Ovary (tissue), 10 donors: Measurements from ENCODE around the gene KDM2A. TPM values are rescaled to one million over a fixed set of nuclear protein-coding genes. Genes with fewer than 3 reads are reported as not detected.

Source experiments
- DNase-seq, 5 donors: peaks; one replicate each; pipeline ENCODE4 v3.0.0-alpha.2; 2019 to 2020
- H3K27ac ChIP-seq, 2 donors: fragments of 200-600 bp; one replicate each; pipeline versions ENCODE4 v1.5.1 to v1.8.0; 2019 to 2022
- H3K27me3 ChIP-seq: fragments of 200-600 bp; one replicate; pipeline ENCODE4 v1.8.0; 2022
- H3K36me3 ChIP-seq: fragments of 200-600 bp; sonication (generic); one replicate; pipeline ENCODE4 v1.5.1; 2019
- H3K4me1 ChIP-seq: one replicate; pipeline ENCODE4 v1.8.1; 2013; ENCODE audit warnings: mild to moderate bottlenecking, moderate library complexity; ENCODE audit not compliant: insufficient read depth
- H3K4me3 ChIP-seq: fragments of 200-600 bp; sonication (generic); one replicate; pipeline ENCODE4 v1.5.1; 2017
- H3K9me3 ChIP-seq, 2 donors: fragments of 200-600 bp in 1 of 2; sonication (generic) in 1 of 2; one replicate each; pipeline versions ENCODE4 v1.5.1 to v1.8.1; 2013 to 2019; ENCODE audit warnings: mild to moderate bottlenecking in 1 of 2, moderate library complexity in 1 of 2
- EP300 ChIP-seq: sonication (generic); formaldehyde crosslinking; IDR thresholded peaks from one replicate; pipeline ENCODE4 v1.6.1; 2017; ENCODE audit warnings: antibody characterized with exemption
- POLR2A ChIP-seq: fragments of 450-650 bp; IDR thresholded peaks from one replicate; pipeline ENCODE4 v1.6.1; 2017; ENCODE audit warnings: antibody characterized with exemption, mild to moderate bottlenecking, moderate library complexity
- WGBS, 3 donors: extraction: QIAGEN DNeasy Blood & Tissue Kit in 1 of 3; methylation state at CpG; one replicate each; pipeline versions ENCODE4 v1.1.5 to v1.1.7; 2013 to 2017; 5-methylcytosine and 5-hydroxymethylcytosine counted together
- intact Hi-C, 4 donors: fragments of 100-400 bp; cut with DNase I; formaldehyde crosslinking; loops; one replicate each; pipeline versions ENCODE4 v1.11.0 to v1.15.1; 2022 to 2023
- long read RNA-seq, 3 donors: library from polyadenylated mRNA in 2 of 3; unstranded in 2 of 3; transcript quantifications; one replicate each; pipeline ENCODE4 v2.0.0 and lab custom pipeline, GENCODE V29; 2021 to 2026
- polyA plus RNA-seq, 2 donors: library from polyadenylated mRNA; stranded (reverse); fragments of 200-250 nt in 1 of 2; fragments of 350-450 nt in 1 of 2; fragmentation: Illumina TruSeq in 1 of 2; extraction: RNeasy Lipid Tissue Mini Kit (QIAGEN cat#74804) in 1 of 2; gene quantifications; one replicate each; pipeline ENCODE4 v1.2.3, GENCODE V29; 2013 to 2014
- total RNA-seq, 7 donors: library from RNA; depleted of rRNA in 2 of 7; stranded (reverse); fragments of >200 nt in 2 of 7; fragmentation: NEBNext Ultra II Directional in 3 of 7; extraction: Animal tissue kit (Norgen Biotek cat#: 25700) in 3 of 7; gene quantifications; one replicate each; pipeline versions ENCODE4 v1.1.0 to v1.2.4, GENCODE V29; 2016 to 2023
- TF ChIP-seq, protein P1 (sequence below), 3 donors: fragments of 450-650 bp in 2 of 3; fragments of 200-600 bp in 1 of 3; IDR thresholded peaks; one replicate each; pipeline versions ENCODE4 v1.5.1 to v1.8.0; 2016 to 2022; ENCODE audit warnings: antibody characterized with exemption in 3 of 3, mild to moderate bottlenecking in 1 of 3
- donor health status: DM: no; HTN: no; CAD: no; lungs with moderate emphysema.
- donor health status: DM: no; HTN: no; CAD: no.
- donor health status: Bipolar disorder and iron deficiency.
- donor health status: DM: yes; HTN: yes; CAD: no.
- donor health status: DM: no; HTN: no; CAD: no.
- donor health status: DM: yes; HTN: yes; CAD: no.

KDM2A gene
- total RNA-seq = 10 to 100 TPM; 33.5 to 76.9 (median 59.9) TPM
- 10 to 100 TPM; 34.1 to 53.0 TPM for polyA plus RNA-seq
- long read RNA-seq, donor 1, partial matches to known transcripts = 2 of 20 reads
- long read RNA-seq, donor 1, other reads (novel, unspliced or antisense) = 17 of 20 reads
- long read RNA-seq, donor 2, full-length matches to known transcripts = 15 of 122 reads
- long read RNA-seq, donor 2, partial matches to known transcripts = 107 of 122 reads
- long read RNA-seq, donor 2, other reads (novel, unspliced or antisense) = 0 of 122 reads
- long read RNA-seq, donor 3, full-length matches to known transcripts = 8 of 27 reads
- long read RNA-seq, donor 3, partial matches to known transcripts = 6 of 27 reads
- long read RNA-seq, donor 3, other reads (novel, unspliced or antisense) = 13 of 27 reads

DNA sequence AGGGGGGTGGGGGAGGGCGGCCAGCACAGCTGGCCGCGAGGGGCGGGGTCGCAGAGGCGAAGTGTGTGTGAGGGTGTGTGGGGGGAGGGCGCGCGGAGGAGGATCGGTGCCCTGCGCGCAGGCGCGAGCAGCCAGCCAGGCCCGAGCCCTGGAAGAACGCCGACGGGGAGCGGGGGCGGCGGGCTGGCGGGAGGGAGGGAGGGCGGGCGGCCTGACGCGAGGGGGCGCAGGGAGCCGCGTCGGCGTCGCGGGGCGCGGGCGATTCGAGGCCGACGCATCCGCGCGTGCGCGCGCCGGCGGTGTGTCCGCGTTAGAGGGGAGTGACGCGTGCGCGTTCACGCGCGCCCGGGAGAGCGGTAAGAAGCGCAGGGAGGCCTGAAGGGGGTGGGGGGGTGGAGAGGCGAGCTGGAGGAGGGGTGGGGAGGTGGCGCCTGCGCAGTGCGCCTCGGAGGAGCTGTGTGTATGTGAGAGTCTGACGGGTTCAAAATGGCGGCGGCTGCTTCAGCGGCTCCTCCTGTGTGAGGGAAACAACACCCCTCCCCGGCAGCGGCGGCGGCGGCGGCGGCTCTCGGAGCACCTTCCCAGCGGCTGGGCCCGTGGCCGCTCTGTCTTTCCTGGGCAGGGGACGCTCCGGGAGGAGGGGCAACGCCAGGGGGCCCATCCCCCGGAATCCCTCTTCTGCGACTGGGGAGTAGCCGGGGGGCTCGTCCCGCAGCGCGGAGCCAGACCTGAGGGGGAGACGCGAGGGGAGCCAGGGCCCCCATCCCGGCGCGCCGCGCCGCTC, at the start of gene KDM2A:
Gene KDM2A, plus strand, starts transcription at position 463 of the 784 bp plus-strand sequence. CDS start 2,054 bp downstream, outside the sequence.
- Histone ChIP-seq H3K27ac (peak within 1 kb of the TSS; percentile 98), H3K4me1 (peaks cover 3% of the 10 kb centered on the region), H3K36me3 (no peaks in the 10 kb centered on the region), H3K9me3 (no peaks in the 10 kb centered on the region), H3K4me3 (peak within 1 kb of the TSS; percentile 98), H3K27me3 (no peaks in the 10 kb centered on the region)
- TF ChIP-seq EP300 (no peak), POLR2A (peak; percentile 61)
- TF ChIP-seq, protein P1, sequence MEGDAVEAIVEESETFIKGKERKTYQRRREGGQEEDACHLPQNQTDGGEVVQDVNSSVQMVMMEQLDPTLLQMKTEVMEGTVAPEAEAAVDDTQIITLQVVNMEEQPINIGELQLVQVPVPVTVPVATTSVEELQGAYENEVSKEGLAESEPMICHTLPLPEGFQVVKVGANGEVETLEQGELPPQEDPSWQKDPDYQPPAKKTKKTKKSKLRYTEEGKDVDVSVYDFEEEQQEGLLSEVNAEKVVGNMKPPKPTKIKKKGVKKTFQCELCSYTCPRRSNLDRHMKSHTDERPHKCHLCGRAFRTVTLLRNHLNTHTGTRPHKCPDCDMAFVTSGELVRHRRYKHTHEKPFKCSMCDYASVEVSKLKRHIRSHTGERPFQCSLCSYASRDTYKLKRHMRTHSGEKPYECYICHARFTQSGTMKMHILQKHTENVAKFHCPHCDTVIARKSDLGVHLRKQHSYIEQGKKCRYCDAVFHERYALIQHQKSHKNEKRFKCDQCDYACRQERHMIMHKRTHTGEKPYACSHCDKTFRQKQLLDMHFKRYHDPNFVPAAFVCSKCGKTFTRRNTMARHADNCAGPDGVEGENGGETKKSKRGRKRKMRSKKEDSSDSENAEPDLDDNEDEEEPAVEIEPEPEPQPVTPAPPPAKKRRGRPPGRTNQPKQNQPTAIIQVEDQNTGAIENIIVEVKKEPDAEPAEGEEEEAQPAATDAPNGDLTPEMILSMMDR (IDR thresholded peaks at IDR 0.05) = no peak
- DNase-seq = peak; percentile 99 to 100 (median 99)
- intact Hi-C loops = loop anchor here in 1 of 4 donors (10.0 kb wide), 1 partner anchor 1234 kb away; the partner anchor contains the start of gene FIBP
- WGBS, 3 donors = 0 to 1% (median 1%) methylated on average over 28 to 97 of the region's 97 CpGs

DNA sequence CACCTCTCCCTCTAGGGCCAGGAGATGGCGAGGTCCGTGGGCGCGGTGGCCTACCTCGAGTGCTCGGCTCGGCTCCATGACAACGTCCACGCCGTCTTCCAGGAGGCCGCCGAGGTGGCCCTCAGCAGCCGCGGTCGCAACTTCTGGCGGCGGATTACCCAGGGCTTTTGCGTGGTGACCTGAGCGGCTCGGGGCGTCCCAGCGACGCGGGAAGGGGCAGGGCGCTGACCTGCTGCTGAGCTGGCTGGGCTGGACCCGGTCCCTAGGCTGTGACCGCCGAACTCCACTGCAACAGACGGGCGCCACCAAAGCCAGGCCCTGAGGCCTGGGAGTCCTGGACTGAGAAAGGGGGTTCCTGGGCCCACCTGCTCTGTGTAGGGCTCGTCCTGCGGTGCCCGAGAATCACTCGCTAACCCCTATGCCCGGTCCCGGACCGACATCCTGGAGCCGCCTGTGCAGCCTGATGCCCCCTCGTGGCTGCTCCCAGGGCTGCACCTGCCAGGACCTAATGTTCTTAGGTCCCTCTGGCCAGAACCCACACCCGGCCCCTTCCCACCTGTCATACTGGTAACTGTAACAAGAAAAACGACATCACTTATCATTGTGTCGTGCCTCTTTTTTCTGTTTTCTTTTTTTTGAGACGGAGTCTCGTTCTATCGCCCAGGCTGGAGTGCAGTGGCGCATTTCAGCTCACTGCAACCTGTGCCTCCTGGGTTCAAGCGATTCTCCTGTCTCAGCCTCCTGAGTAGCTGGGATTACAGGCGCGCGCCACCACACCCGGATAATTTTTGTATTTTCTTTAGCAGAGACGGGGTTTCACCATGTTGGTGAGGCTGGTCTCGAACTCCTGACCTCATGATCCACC, 47.4 kb upstream of the KDM2A start:
- Histone ChIP-seq H3K27me3 (no peaks in the 10 kb centered on the region), H3K27ac (no peak overlapping the region), H3K4me1 (no peaks in the 10 kb centered on the region), H3K36me3 (no peaks in the 10 kb centered on the region), H3K9me3 (no peaks in the 10 kb centered on the region), H3K4me3 (no peak overlapping the region)
- TF ChIP-seq POLR2A = no peak
- TF ChIP-seq, protein P1 (IDR thresholded peaks at IDR 0.05) = peak in 1 of 3 donors; percentile 12
- intact Hi-C loops = no loop called here
- DNase-seq = peak in 1 of 5 donors; percentile 45
- 66 to 75% (median 70%) methylated on average over 53 of the region's 53 CpGs for whole genome bisulfite sequencing, 3 donors

DNA sequence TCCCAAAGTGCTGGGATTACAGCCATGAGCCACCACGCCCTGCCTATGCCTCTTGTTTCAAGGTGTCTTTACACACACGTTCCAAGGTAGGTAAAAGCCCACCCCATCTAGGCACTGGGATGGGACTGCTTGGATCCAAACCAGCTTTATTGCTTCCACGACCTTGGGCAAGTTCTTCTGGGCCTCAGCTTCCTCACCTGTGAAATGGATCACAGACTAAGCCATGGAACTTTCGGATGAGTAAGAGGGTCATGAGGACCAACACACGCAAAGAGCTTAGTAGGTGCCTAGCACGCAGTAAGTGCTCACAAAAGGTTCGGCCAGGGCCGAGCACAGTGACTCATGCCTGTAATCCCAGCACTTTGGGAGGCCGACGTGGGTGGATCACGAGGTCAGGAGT, 46.8 kb upstream of the KDM2A start:
- no peak for DNase-seq
- H3K4me1 ChIP-seq = no peaks in the 10 kb centered on the region
- H3K9me3 ChIP-seq = no peaks in the 10 kb centered on the region
- intact Hi-C loops = no loop called here
- no peak overlapping the region for H3K4me3 ChIP-seq
- no peak overlapping the region for H3K27ac ChIP-seq
- H3K27me3 ChIP-seq = no peaks in the 10 kb centered on the region
- 85 to 94% (median 86%) methylated on average over 11 of the region's 11 CpGs for WGBS, 3 donors
- H3K36me3 ChIP-seq = no peaks in the 10 kb centered on the region
- TF ChIP-seq EP300 (no peak), POLR2A (no peak)
- TF ChIP-seq, protein P1 (IDR thresholded peaks at IDR 0.05) = no peak

DNA sequence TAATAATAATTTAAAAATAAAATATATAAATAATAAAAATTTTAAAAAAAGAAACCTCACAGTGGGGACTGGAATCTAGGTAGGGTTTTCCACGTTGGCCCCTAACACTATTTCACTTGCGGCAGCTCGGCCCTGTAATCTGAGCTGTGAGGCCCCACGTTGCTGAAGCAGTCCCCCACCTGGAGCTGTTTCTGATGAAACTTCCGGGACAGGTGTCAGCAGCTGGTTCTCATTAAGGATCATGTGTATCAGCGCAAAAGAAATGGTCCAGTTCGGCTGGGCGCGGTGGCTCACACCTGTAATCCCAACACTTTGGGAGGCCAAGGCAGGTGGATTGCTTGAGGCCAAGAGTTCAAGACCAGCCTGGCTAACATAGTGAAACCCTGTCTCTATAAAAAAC, 45.2 kb upstream of the KDM2A start:
- H3K4me1 ChIP-seq = no peaks in the 10 kb centered on the region
- no peaks in the 10 kb centered on the region for H3K36me3 ChIP-seq
- WGBS, 3 donors = 79 to 84% (median 80%) methylated on average over 9 of the region's 9 CpGs
- TF ChIP-seq POLR2A (no peak), EP300 (no peak)
- TF ChIP-seq, protein P1 (IDR thresholded peaks at IDR 0.05) = no peak
- intact Hi-C loops = no loop called here
- DNase-seq = no peak
- H3K9me3 ChIP-seq = no peaks in the 10 kb centered on the region
- H3K4me3 ChIP-seq = no peak overlapping the region
- no peaks in the 10 kb centered on the region for H3K27me3 ChIP-seq
- H3K27ac ChIP-seq = no peak overlapping the region
